Measurements from ENCODE around the gene TPI1.

- no peak for TF ChIP-seq CTCF (IDR thresholded peaks at IDR 0.05 in 4 of 5, conservative IDR thresholded peaks at IDR 0.05 in 1 of 5)
- TF ChIP-seq POLR2A (IDR thresholded peaks at IDR 0.05), result no peak
These were observed 7.2 kb upstream of the TPI1 start for GRCh38 chr12:6860116-6860515.
